GM15510 (cell line): ENCODE results near the gene GPR78.

Experiments used
- POLR2A ChIP-seq: IDR thresholded peaks from 3 replicates; pipeline ENCODE4 v1.6.1; 2011; ENCODE audit warnings: borderline replicate concordance; ENCODE audit not compliant: insufficient read length; ENCODE audit errors: extremely low read depth

Gene GPR78

DNA sequence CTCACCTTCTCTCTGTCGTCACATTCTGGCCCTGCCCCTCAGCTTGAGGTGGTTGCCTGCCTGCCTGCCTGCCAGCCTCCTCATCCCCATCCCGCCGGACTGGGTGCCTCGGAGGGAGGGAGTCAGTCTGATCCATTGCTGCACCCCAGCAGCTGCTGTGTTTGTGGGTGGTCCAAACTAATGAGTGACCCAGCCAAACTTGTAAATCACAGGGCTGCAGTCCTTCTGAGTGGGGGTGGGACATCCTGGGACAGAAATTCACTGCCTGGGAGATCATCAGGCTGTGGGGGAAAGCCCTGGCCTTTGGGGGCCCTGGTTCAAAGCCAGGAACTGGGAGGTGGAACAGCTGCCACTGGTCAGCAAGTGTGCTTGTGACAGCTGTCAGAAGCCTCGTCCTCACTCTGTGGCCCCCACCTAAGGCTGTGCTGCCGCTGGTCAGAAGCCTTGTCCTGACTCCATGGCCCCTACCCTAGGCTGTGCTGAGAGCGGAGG is 5.6 kb downstream of the GPR78 start:
- TF ChIP-seq POLR2A = no peak

DNA sequence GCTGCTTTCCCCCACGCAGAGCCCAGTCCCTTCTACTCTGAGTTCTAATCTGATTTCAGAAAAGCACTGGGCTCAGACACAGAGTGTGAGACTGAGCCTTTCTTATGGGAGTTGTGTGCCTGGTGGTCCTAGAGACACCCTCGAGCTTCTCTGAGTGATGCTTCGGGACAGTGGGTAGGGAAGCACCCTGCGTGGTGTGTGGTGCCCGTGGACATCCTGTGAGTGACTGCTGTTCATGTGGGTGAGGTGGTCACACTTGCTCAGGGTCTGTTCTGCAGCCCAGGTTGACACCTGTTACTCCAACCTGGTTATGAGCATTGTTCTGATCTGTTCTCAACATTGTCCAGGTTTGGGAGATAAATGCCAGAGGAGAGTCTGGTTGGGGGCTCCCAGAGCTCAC is 6.1 kb downstream of the GPR78 start:
- TF ChIP-seq POLR2A = no peak

GRCh38 chr4:8586671-8587468 is 6.7 kb downstream of the GPR78 start:
- no peak for TF ChIP-seq POLR2A

GRCh38 chr4:8587469-8588195 is 7.4 kb downstream of the GPR78 start:
- TF ChIP-seq POLR2A = no peak

DNA sequence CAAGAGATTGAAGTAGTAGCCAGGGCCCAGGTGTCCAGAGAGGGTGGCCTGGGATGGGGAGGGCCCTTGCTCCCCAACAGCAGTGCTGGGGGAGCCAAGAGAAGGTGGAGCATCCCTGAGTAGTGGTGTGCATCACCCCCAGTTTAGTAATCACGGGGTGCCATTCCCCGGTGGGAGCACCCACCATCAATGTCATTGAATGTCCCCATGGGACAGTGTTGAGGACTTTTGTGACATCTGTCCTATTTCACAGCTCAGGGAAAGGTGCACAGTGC is 7.9 kb downstream of the GPR78 start:
- TF ChIP-seq POLR2A = no peak

DNA sequence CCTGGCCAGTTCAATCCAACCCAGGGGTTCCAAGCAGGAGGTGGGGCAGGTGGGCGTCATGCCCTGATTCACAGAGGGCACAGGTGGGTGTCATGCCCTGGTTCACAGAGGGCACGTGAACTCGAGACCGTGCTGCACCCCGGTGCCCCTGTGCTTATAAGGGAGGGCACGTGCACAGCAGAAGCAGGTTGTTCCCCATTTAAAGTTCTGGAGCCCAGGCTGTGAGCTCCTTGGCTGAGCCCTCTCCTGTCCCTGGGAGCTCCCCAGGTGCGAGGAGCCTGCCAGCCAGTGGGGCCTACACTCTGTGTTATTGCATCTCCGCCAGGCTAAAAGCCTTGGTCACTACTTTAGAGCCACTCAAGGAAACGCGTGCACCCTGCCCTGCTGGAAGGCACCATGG is 9.1 kb downstream of the GPR78 start:
- no peak for TF ChIP-seq POLR2A

- no peak for TF ChIP-seq POLR2A
Measured at GRCh38 chr4:8589823-8590545, 9.8 kb downstream of the GPR78 start.

- TF ChIP-seq POLR2A = no peak
Measured at GRCh38 chr4:8590546-8590880, 10.3 kb downstream of the GPR78 start.

- TF ChIP-seq POLR2A = no peak
Measured at GRCh38 chr4:8591114-8591513, 10.9 kb downstream of the GPR78 start.

DNA sequence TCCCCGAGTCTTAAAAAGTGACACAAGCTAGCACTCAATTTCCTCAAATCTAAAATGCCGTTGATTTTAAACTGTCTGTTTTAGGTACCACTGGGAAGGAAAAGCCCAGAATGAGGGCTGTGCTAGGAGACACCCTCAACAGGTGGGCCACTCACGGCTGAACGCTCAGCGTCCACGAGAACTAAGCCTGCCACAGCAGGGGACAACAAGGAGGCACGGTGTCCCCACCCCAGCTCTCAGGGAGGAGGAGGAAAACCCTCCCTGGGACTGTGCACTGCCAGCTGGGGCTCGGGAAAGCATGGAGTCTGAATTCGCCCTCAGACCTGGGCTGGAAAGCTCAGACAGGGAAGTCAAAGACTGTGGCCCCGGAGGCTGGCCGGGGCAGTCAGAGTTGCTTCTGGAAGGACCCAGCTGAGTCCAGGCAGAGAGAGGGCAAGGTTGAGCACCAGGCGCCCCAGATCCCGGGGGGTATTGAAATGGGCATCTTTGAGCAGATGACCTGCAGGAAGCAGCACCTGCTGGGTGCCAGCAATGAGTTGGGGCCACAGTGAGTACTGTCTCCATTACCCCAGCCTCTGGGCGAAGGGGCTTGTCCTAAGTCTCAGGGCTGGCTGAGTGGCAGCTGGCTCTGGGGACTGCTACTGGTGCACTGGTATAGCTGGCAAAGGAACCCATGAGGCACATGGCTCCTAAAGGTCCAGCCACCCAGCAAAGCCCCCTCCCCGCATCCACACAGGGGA is 11.6 kb downstream of the GPR78 start:
- TF ChIP-seq POLR2A = no peak

DNA sequence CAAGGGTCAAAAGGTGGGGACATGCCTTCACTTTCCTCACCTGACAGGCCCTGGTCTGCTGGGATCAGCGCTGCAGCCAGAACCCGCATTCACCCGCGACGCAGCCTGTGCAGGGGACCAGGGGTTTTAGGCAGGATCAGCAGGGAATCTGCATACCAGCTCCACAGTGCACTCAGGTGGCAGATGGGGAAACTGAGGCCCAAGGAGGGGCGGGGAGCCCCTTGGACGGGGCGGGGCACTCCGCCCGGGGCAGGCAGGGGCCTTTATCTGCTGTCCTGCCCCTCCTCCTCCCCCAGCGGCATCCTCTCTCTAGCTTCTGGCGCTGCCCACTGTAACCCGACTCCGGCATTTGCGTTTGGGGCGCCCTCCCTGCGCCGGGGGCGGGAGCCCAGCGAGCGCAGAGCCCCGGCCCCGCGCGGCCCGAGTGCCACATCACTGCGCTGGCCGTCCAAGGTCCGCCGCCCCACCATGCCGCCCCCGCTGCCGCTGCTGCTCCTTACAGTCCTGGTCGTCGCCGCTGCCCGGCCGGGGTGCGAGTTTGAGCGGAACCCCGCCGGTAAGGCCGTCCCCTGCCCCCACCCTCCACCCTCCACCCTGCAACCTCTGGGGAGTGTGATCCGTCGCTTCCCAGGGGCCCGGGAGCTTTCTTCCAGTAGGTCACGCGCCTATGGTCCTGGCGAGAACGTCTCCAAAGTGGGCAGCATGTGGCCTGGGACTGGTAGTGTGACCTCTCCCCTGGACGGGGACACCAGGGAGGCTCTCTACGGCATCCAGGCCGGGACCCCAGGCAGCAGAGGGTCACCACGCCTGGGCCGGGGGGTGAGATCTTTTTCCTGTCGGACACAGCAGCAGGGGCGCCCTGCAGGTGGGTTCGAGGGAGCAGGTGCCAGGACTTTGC is 12.4 kb downstream of the GPR78 start, which contains the start of gene CPZ:
Gene CPZ (plus strand): TSS at position 400 of the 898 bp plus-strand sequence. CDS start 69 bp downstream, at position 469.
- TF ChIP-seq POLR2A = no peak

GRCh38 chr4:8593264-8594096 is 13.3 kb downstream of the GPR78 start:
- no peak for TF ChIP-seq POLR2A

DNA sequence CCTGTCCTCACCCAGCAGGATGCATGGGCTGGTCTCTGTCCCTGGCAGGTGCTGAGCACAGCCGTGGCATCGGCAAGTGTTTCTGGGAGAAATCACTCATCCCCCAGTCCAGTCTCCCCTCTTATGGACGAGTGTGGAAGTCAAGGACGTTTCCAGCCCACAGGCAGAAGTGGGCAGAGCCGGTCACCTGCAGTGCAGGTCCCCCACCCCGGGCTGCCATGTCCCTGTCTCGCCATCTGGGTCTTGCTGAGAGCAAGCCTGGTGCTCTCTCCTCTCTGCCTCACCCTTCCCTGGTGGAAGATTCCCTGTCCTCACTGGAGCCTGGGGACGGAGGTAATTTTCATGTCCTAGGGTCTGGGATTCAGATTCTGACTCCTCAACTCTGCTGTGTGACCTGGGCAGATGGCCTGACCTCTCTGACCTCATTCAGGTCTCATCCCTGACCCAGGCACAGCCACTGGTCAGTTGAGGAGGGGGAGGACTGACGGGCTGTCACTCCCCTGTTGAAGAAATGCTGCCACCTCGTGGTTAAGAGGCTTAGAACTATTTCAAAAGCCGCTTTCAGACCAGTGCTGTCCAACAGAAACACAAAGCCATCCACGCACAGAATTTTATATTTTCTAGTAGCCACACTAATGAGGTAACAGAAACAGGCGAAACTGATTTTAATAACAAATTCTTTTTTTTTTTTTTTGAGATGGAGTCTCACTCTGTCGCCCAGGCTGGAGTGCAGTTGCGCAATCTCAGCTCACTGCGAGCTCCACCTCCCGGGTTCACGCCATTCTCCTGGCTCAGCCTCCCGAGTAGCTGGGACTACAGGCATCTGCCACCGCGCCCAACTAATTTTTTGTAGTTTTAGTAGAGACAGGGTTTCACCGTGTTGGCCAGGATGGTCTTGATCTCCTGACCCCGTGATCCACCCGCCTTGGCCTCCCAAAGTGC is 14.2 kb downstream of the GPR78 start:
- no peak for TF ChIP-seq POLR2A
